Stimulated activated CD8-positive, alpha-beta memory T cell treated with anti-CD3 and anti-CD28 coated beads, Interleukin-12 subunit alpha, Interleukin-12 subunit beta, amount 100 ng/mL, for 24 hours (primary cell): ENCODE data around the gene PLA2G2D.
"Not testable (repeated sequence)": the region's sequence is repeated elsewhere in the genome, so short reads cannot be mapped to it uniquely, and the experiment has no call there.

Experiments used
- DNase-seq: peaks from one replicate; pipeline ENCODE4 v3.0.0-alpha.2; 2020; ENCODE audit errors: extremely low read depth

Gene PLA2G2D

GRCh38 chr1:20143318-20143717 is 24.0 kb upstream of the PLA2G2D start:
- no peak for DNase-seq

GRCh38 chr1:20142001-20142710 is 22.8 kb upstream of the PLA2G2D start:
- DNase-seq: no peak

GRCh38 chr1:20141466-20141865 is 22.1 kb upstream of the PLA2G2D start:
- DNase-seq: no peak

GRCh38 chr1:20141001-20141400 is 21.7 kb upstream of the PLA2G2D start:
- no peak for DNase-seq

GRCh38 chr1:20139776-20140612 is 20.7 kb upstream of the PLA2G2D start:
- DNase-seq: no peak

GRCh38 chr1:20138961-20139550 is 19.7 kb upstream of the PLA2G2D start, which contains the start of gene PLA2G2F:
Gene PLA2G2F, plus strand, starts transcription at chr1:20139323. Its CDS starts 105 bp downstream, at chr1:20139428.
- no peak for DNase-seq

GRCh38 chr1:20138346-20138745 is 19.0 kb upstream of the PLA2G2D start:
- no peak for DNase-seq

- DNase-seq: no peak
These were observed 18.3 kb upstream of the PLA2G2D start for GRCh38 chr1:20137604-20138003.

GRCh38 chr1:20137055-20137454 is 17.7 kb upstream of the PLA2G2D start:
- DNase-seq: no peak

- DNase-seq: no peak
These were observed 16.9 kb upstream of the PLA2G2D start for GRCh38 chr1:20136249-20136648.

GRCh38 chr1:20134995-20135394 is 15.7 kb upstream of the PLA2G2D start:
- DNase-seq: no peak

GRCh38 chr1:20130518-20130917 is 11.2 kb upstream of the PLA2G2D start:
- DNase-seq: not testable (repeated sequence)

- no peak for DNase-seq
These were observed 7.6 kb upstream of the PLA2G2D start for GRCh38 chr1:20126806-20127440.

- DNase-seq: no peak
These were observed 6.9 kb upstream of the PLA2G2D start for GRCh38 chr1:20126041-20126805.

- no peak for DNase-seq
These were observed 5.8 kb upstream of the PLA2G2D start for GRCh38 chr1:20125100-20125499.

GRCh38 chr1:20124456-20125057 is 5.2 kb upstream of the PLA2G2D start:
- no peak for DNase-seq

- no peak for DNase-seq
These were observed 4.6 kb upstream of the PLA2G2D start for GRCh38 chr1:20123722-20124455.

GRCh38 chr1:20120796-20121195 is 1.5 kb upstream of the PLA2G2D start:
- DNase-seq: no peak

- DNase-seq: no peak
These were observed 2.1 kb downstream of the PLA2G2D start for GRCh38 chr1:20117236-20117635.

GRCh38 chr1:20115916-20116315 is 3.4 kb downstream of the PLA2G2D start:
- no peak for DNase-seq
